WTC11 (cell line): Measurements from ENCODE around the gene MARVELD1. TPM values are rescaled to one million over a fixed set of nuclear protein-coding genes. Genes with fewer than 3 reads are reported as not detected.

ENCODE experiments used
- AFF4 ChIP-seq: sonication (generic); formaldehyde crosslinking; IDR thresholded peaks from 2 replicates; pipeline ENCODE4 v1.8.1; 2023; ENCODE audit warnings: mild to moderate bottlenecking, missing genetic modification reagents, borderline replicate concordance
- AR ChIP-seq: fragments of 250-450 bp; sonication (Bioruptor Pico); IDR thresholded peaks from 2 replicates; pipeline ENCODE4 v1.9.0; 2021; ENCODE audit warnings: mild to moderate bottlenecking
- ELF4 ChIP-seq: sonication (generic); formaldehyde crosslinking; IDR thresholded peaks from 2 replicates; pipeline ENCODE4 v1.8.1; 2022; ENCODE audit warnings: low read depth, mild to moderate bottlenecking, moderate library complexity, missing genetic modification reagents
- EMX1 ChIP-seq: fragments of 250-450 bp; sonication (Bioruptor Pico); IDR thresholded peaks from 2 replicates; pipeline ENCODE4 v1.8.0; 2021; ENCODE audit warnings: mild to moderate bottlenecking
- ETV6 ChIP-seq: sonication (generic); formaldehyde crosslinking; IDR thresholded peaks from 2 replicates; pipeline ENCODE4 v1.8.1; 2022; ENCODE audit warnings: mild to moderate bottlenecking, missing genetic modification reagents
- HMGA2 ChIP-seq: fragments of 250-450 bp; sonication (Bioruptor Pico); IDR thresholded peaks from 2 replicates; pipeline ENCODE4 v1.4.0; 2021; ENCODE audit warnings: mild to moderate bottlenecking, moderate library complexity
- HMGXB4 ChIP-seq: sonication (generic); formaldehyde crosslinking; IDR thresholded peaks from 2 replicates; pipeline ENCODE4 v1.8.1; 2023; ENCODE audit warnings: mild to moderate bottlenecking, moderate library complexity, missing genetic modification reagents
- IRF2 ChIP-seq: sonication (generic); formaldehyde crosslinking; IDR thresholded peaks from 2 replicates; pipeline ENCODE4 v1.8.0; 2022; ENCODE audit warnings: low read depth, missing genetic modification reagents, borderline replicate concordance
- JAZF1 ChIP-seq: fragments of 250-450 bp; sonication (Bioruptor Pico); IDR thresholded peaks from 2 replicates; pipeline ENCODE4 v1.9.0; 2021; ENCODE audit warnings: moderate library complexity, mild to moderate bottlenecking, inconsistent platforms
- JUN ChIP-seq: sonication (generic); formaldehyde crosslinking; IDR thresholded peaks from 2 replicates; pipeline ENCODE4 v1.8.0; 2023; ENCODE audit warnings: mild to moderate bottlenecking, missing genetic modification reagents
- KAT7 ChIP-seq: sonication (generic); formaldehyde crosslinking; IDR thresholded peaks from 2 replicates; pipeline ENCODE4 v1.8.1; 2023; ENCODE audit warnings: missing genetic modification reagents, mild to moderate bottlenecking, borderline replicate concordance
- NFE2L1 ChIP-seq: sonication (generic); formaldehyde crosslinking; IDR thresholded peaks from 2 replicates; pipeline ENCODE4 v1.8.1; 2023; ENCODE audit warnings: missing genetic modification reagents
- NR2C2 ChIP-seq: sonication (generic); formaldehyde crosslinking; IDR thresholded peaks from 2 replicates; pipeline ENCODE4 v1.8.0; 2022; ENCODE audit warnings: mild to moderate bottlenecking, missing genetic modification reagents
- NR3C1 ChIP-seq: sonication (generic); formaldehyde crosslinking; conservative IDR thresholded peaks from 2 replicates; pipeline ENCODE4 v1.8.1; 2023; ENCODE audit warnings: low read depth, mild to moderate bottlenecking, missing genetic modification reagents
- PRDM15 ChIP-seq: sonication (generic); formaldehyde crosslinking; IDR thresholded peaks from 2 replicates; pipeline ENCODE4 v1.8.0; 2022; ENCODE audit warnings: missing genetic modification reagents
- SOX15 ChIP-seq: fragments of 250-450 bp; sonication (Bioruptor Pico); IDR thresholded peaks from 2 replicates; pipeline ENCODE4 v1.9.0; 2021; ENCODE audit warnings: mild to moderate bottlenecking
- SP1 ChIP-seq: sonication (generic); formaldehyde crosslinking; conservative IDR thresholded peaks from 2 replicates; pipeline ENCODE4 v1.8.1; 2022; ENCODE audit warnings: missing genetic modification reagents
- STAT6 ChIP-seq: sonication (generic); formaldehyde crosslinking; conservative IDR thresholded peaks from 2 replicates; pipeline ENCODE4 v1.8.1; 2023; ENCODE audit warnings: mild to moderate bottlenecking, low read depth, missing genetic modification reagents, moderate library complexity
- TEAD1 ChIP-seq: sonication (generic); formaldehyde crosslinking; IDR thresholded peaks from 2 replicates; pipeline ENCODE4 v1.8.0; 2022; ENCODE audit warnings: mild to moderate bottlenecking, missing genetic modification reagents
- ZBTB21 ChIP-seq: sonication (generic); formaldehyde crosslinking; IDR thresholded peaks from 2 replicates; pipeline ENCODE4 v1.8.1; 2023; ENCODE audit warnings: mild to moderate bottlenecking, missing genetic modification reagents, borderline replicate concordance
- ZBTB43 ChIP-seq: sonication (generic); formaldehyde crosslinking; IDR thresholded peaks from 2 replicates; pipeline ENCODE4 v1.8.1; 2023; ENCODE audit warnings: mild to moderate bottlenecking, missing genetic modification reagents
- ZNF317 ChIP-seq: sonication (generic); formaldehyde crosslinking; IDR thresholded peaks from 2 replicates; pipeline ENCODE4 v1.8.1; 2023; ENCODE audit warnings: low read depth, mild to moderate bottlenecking, moderate library complexity, missing genetic modification reagents, borderline replicate concordance
- ZNF423 ChIP-seq: fragments of 250-450 bp; sonication (Bioruptor Pico); IDR thresholded peaks from 2 replicates; pipeline ENCODE4 v2.1.2; 2022; ENCODE audit warnings: mild to moderate bottlenecking, moderate library complexity
- total RNA-seq: library from RNA; stranded (reverse); gene quantifications from 3 replicates; pipeline ENCODE4 v1.2.3, GENCODE V29; 2021

The MARVELD1 gene
- total RNA-seq, 1 experiment from 2014 or later = 37.7 TPM

GRCh38 chr10:97686962-97687784, 26.4 kb upstream of the MARVELD1 start, which contains the start of gene AVPI1 (continued):
- TF ChIP-seq ZNF317 (CRISPR knock-in tag) = 0 out of 2 replicates have a peak, but pooled peaks have one; percentile 43
- TF ChIP-seq NR2C2 (CRISPR knock-in tag) = no peak
- TF ChIP-seq JAZF1 (CRISPR knock-in tag) = no peak
- peak; percentile 86 for TF ChIP-seq HMGXB4
- TF ChIP-seq ETV6 (CRISPR knock-in tag) = peak; percentile 96
- no peak for TF ChIP-seq AFF4
- no peak for TF ChIP-seq ZBTB43 (CRISPR knock-in tag)
- peak; percentile 67; the same call in 1 of the 2 replicates for TF ChIP-seq JUN (CRISPR knock-in tag)
- peak; percentile 84 for TF ChIP-seq ZBTB21 (CRISPR knock-in tag)
- TF ChIP-seq STAT6 (CRISPR knock-in tag) = no peak
- no peak for TF ChIP-seq IRF2 (CRISPR knock-in tag)
- TF ChIP-seq AR (CRISPR knock-in tag) = no peak
- peak; percentile 98 for TF ChIP-seq SP1 (CRISPR knock-in tag)
- no peak for TF ChIP-seq PRDM15
- TF ChIP-seq ZNF423 = no peak
- TF ChIP-seq SOX15 (CRISPR knock-in tag) = no peak
- TF ChIP-seq TEAD1 (CRISPR knock-in tag) = peak; percentile 99
- no peak for TF ChIP-seq KAT7 (CRISPR knock-in tag)
- TF ChIP-seq ELF4 (CRISPR knock-in tag) = 0 out of 2 replicates have a peak, but pooled peaks have one; percentile 65
- TF ChIP-seq EMX1 (CRISPR knock-in tag) = no peak
- no peak for TF ChIP-seq HMGA2 (CRISPR knock-in tag)
- no peak for TF ChIP-seq NR3C1 (CRISPR knock-in tag)
- TF ChIP-seq NFE2L1 (CRISPR knock-in tag) = peak; percentile 93; the same call in 1 of the 2 replicates
